ENCODE measurements around the gene RIC1. TPM values are rescaled to one million over a fixed set of nuclear protein-coding genes. Genes with fewer than 3 reads are reported as not detected.
A peak's percentile ranks its signal among the peaks of the same experiment; 100 is the strongest.

RIC1 gene
- total RNA-seq, 3 donors from 2014 or later: 42.6 to 74.5 (median 53.1) TPM

DNA sequence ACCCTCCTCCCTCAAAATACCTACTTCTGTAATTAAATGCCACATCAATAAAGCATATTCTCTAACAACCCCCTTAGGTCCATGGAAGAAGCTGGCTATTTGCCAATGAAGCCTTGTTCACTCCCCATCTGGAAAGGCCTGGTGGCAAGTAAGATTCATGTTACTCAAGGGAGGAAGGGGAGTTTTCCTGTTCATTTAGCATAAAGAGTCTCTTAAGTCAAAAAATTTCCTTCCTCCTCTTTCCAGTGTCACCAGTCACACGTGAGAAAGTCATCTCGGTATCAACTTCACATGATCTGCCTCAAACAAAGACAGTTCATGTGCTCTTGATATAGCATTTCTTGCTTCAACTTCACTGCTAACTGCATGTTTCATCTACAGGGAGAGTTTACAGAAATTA, 32.7 kb upstream of the RIC1 start:
- Histone ChIP-seq H3K27me3 (no peaks in the 10 kb centered on the region), H3K27ac (no peak overlapping the region), H3K4me3 (no peak overlapping the region), H3K9me3 (no peaks in the 10 kb centered on the region), H3K36me3 (no peaks in the 10 kb centered on the region), H3K4me1 (no peaks in the 10 kb centered on the region)
- TF ChIP-seq, protein P1, sequence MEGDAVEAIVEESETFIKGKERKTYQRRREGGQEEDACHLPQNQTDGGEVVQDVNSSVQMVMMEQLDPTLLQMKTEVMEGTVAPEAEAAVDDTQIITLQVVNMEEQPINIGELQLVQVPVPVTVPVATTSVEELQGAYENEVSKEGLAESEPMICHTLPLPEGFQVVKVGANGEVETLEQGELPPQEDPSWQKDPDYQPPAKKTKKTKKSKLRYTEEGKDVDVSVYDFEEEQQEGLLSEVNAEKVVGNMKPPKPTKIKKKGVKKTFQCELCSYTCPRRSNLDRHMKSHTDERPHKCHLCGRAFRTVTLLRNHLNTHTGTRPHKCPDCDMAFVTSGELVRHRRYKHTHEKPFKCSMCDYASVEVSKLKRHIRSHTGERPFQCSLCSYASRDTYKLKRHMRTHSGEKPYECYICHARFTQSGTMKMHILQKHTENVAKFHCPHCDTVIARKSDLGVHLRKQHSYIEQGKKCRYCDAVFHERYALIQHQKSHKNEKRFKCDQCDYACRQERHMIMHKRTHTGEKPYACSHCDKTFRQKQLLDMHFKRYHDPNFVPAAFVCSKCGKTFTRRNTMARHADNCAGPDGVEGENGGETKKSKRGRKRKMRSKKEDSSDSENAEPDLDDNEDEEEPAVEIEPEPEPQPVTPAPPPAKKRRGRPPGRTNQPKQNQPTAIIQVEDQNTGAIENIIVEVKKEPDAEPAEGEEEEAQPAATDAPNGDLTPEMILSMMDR (IDR thresholded peaks at IDR 0.05): no peak
- TF ChIP-seq POLR2A (IDR thresholded peaks at IDR 0.05): no peak
- no peak for TF ChIP-seq POLR2AphosphoS5 (IDR thresholded peaks at IDR 0.05)
- no peak for DNase-seq (ENCODE audit: low spot score in 2 of 2)
- intact Hi-C loops (cut with DNase I; ENCODE audit: low total_unique reads): no loop called here

DNA sequence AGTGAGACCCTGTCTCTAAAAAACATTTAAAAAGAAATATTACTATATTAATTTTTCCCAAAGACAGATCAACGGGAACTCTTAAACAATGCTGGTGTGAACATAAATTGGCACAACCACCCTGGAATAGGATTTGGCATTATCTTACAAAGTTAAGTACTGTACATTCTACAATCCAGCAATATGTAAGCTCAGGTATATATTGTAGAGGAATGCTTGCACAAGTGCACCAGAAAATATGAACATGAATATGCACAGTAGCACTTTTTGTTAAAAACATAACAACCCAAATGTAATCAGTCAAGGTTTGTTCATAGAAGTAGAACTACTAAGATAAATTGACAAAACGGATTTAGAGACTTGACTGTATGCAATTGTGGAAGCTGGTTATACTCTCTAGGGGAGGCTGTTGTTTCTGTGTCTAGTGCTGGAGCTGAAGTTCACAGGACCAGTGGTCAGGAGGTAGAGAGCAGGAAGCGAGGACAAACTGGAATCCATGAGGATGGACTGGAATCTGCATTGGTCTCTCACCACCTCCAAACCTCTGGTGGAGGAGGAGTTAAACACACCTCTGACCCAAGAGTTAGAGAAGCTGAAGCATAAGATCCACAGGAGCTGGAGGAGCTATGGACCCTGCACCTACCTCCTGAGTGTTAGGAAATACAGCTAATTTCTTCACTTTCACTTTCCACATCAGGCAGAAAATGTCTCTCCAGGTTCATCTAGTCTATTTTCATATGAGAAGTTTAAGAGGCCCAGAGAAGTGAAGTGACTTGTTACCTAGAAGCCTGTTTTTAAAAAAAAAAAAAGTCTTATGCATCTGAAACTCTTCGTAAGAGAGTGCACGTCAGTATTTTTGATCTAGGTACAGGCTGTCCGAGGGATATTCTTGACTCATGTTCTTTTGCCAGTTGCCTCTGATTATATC, 20.3 kb upstream of the RIC1 start:
- peak in 1 of 3 donors; percentile 24 for TF ChIP-seq POLR2AphosphoS5 (IDR thresholded peaks at IDR 0.05)
- TF ChIP-seq, protein P1 (IDR thresholded peaks at IDR 0.05): no peak
- no peaks in the 10 kb centered on the region for H3K4me1 ChIP-seq
- H3K9me3 ChIP-seq: no peaks in the 10 kb centered on the region
- intact Hi-C loops (cut with DNase I; ENCODE audit: low total_unique reads): no loop called here
- DNase-seq (ENCODE audit: low spot score in 2 of 2): no peak
- no peaks in the 10 kb centered on the region for H3K27me3 ChIP-seq
- H3K27ac ChIP-seq: peak overlapping the region; percentile 63 to 83
- peak overlapping the region; percentile 30 to 67 (median 43) for H3K4me3 ChIP-seq
- no peaks in the 10 kb centered on the region for H3K36me3 ChIP-seq

DNA sequence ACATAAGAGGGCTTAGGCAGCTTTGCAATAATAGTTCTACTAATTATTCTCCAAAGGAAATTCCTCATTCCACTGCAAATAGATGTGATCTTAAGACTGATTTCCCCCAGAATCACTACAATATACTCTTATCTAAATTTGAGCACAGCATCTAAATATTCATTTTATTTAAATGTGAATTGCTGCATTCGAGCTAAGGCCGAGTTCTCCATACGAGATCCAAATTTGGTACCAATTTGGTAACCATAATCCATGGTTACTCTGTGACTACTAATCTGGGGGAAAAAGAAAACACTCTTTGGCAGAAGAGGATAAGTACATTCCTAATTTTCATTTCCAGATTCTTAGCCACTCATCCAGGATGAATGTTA, 19.7 kb upstream of the RIC1 start:
- H3K27me3 ChIP-seq: no peaks in the 10 kb centered on the region
- peak overlapping the region in 1 of 2 donors; percentile 5 for H3K27ac ChIP-seq
- intact Hi-C loops (cut with DNase I; ENCODE audit: low total_unique reads): no loop called here
- H3K36me3 ChIP-seq: no peaks in the 10 kb centered on the region
- no peak for DNase-seq (ENCODE audit: low spot score in 2 of 2)
- H3K9me3 ChIP-seq: no peaks in the 10 kb centered on the region
- no peaks in the 10 kb centered on the region for H3K4me1 ChIP-seq
- H3K4me3 ChIP-seq: peak overlapping the region; percentile 30 to 67 (median 43)
- TF ChIP-seq, protein P1 (IDR thresholded peaks at IDR 0.05): no peak

DNA sequence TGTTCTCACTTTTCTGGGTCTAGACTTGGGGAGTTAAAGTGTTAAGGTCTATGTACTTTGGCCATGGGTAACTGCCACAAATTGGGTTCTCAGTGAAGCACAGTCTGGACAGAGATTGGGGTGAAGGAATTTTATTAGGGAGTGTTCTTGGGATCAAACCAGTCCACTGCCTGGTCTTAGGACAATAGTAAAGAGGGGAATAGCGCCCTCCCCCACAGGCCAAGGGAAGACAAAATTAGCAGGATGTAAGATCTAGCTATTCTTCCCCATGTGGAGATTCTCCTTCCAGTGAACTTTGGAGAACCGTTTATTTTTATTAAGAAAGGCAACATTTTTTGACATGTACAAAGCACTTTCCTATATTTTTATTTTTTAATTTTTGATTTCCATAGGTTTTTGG, 18.4 kb upstream of the RIC1 start:
- H3K36me3 ChIP-seq: no peaks in the 10 kb centered on the region
- intact Hi-C loops (cut with DNase I; ENCODE audit: low total_unique reads): no loop called here
- no peaks in the 10 kb centered on the region for H3K27me3 ChIP-seq
- no peaks in the 10 kb centered on the region for H3K4me1 ChIP-seq
- H3K27ac ChIP-seq: no peak overlapping the region
- TF ChIP-seq, protein P1 (IDR thresholded peaks at IDR 0.05): no peak
- no peak for TF ChIP-seq POLR2A (IDR thresholded peaks at IDR 0.05)
- TF ChIP-seq POLR2AphosphoS5 (IDR thresholded peaks at IDR 0.05): no peak
- H3K9me3 ChIP-seq: no peaks in the 10 kb centered on the region
- no peak overlapping the region for H3K4me3 ChIP-seq
- no peak for DNase-seq (ENCODE audit: low spot score in 2 of 2)

DNA sequence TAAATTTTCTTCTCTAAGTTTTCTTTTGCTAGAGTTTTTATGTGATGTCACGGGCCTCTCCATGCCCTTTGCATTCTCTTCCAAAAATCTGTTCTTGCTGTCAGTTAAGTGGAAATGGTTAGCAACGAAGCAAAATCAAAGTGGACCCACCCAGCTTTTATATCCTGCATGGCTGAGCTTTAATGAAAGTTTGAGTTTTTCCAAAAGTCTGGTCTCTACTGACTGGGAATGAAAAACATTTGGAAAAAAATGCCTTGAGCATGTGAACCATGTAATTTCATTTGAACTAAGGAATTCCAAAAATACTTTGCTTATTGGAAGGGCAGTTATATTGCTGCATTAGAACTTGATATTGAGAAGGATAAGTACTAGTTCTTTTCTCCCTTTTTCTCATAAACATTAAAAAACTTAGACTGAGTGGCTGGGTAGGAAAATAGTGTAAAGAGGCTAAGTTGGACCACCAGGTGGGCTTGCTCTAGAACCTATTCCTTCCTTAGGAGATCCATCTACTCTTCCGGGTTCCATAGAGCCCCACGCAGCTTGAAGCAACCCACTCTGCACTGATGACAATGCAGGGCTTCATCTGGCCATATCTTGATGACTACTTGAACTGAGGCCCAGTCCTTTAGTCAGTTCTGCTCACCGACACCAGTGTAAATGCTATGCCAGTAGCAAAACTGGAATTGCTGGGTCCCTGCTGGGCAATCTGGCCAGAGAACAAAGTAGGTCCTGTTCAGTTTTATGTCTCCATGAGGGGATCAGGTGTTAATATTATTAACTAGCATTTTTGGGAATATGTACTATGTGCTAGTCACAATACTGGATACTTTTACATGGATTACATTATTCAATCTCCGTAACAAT, 17.4 kb upstream of the RIC1 start:
- intact Hi-C loops (cut with DNase I; ENCODE audit: low total_unique reads): no loop called here
- H3K4me3 ChIP-seq: no peak overlapping the region
- no peaks in the 10 kb centered on the region for H3K36me3 ChIP-seq
- peak overlapping the region; percentile 27 to 33 for H3K27ac ChIP-seq
- H3K9me3 ChIP-seq: no peaks in the 10 kb centered on the region
- no peaks in the 10 kb centered on the region for H3K4me1 ChIP-seq
- no peaks in the 10 kb centered on the region for H3K27me3 ChIP-seq
- TF ChIP-seq POLR2AphosphoS5 (IDR thresholded peaks at IDR 0.05): no peak
- TF ChIP-seq POLR2A (IDR thresholded peaks at IDR 0.05): no peak
- TF ChIP-seq, protein P1 (IDR thresholded peaks at IDR 0.05): no peak
- DNase-seq (ENCODE audit: low spot score in 2 of 2): no peak

All from breast epithelium (tissue), 4 donors.